RWPE2 (cell line): ENCODE measurements around the gene ABCA13.

ENCODE experiments used
- ATAC-seq: fragments of 200-7000 bp; cut with Tn5 transposase; 3 replicates; pipeline ENCODE4 v1.9.1; 2021; ENCODE audit warnings: low read depth
- DNase-seq: peaks from one replicate; pipeline ENCODE4 v3.0.0-alpha.2; 2020; ENCODE audit warnings: low spot score
- H3K27ac ChIP-seq: fragments of 450-650 bp; 2 replicates; pipeline ENCODE4 v1.5.1; 2017; ENCODE audit warnings: mild to moderate bottlenecking; ENCODE audit not compliant: poor library complexity, severe bottlenecking
- H3K27me3 ChIP-seq: fragments of 250-450 bp; sonication (Bioruptor Pico); 2 replicates; pipeline ENCODE4 v1.5.1; 2021; ENCODE audit warnings: mild to moderate bottlenecking, moderate library complexity; ENCODE audit not compliant: insufficient read depth, poor library complexity, severe bottlenecking
- H3K36me3 ChIP-seq: fragments of 250-450 bp; sonication (Bioruptor Pico); 2 replicates; pipeline ENCODE4 v1.5.1; 2020; ENCODE audit warnings: low read depth, mild to moderate bottlenecking, moderate library complexity
- H3K4me1 ChIP-seq: fragments of 250-450 bp; sonication (Bioruptor Pico); 2 replicates; pipeline ENCODE4 v1.5.1; 2021; ENCODE audit warnings: mild to moderate bottlenecking, moderate library complexity; ENCODE audit not compliant: insufficient read depth, poor library complexity, severe bottlenecking
- H3K4me3 ChIP-seq: fragments of 250-450 bp; sonication (Bioruptor Pico); 2 replicates; pipeline ENCODE4 v1.5.1; 2021; ENCODE audit warnings: mild to moderate bottlenecking, moderate library complexity; ENCODE audit not compliant: severe bottlenecking
- H3K9me3 ChIP-seq: fragments of 250-450 bp; sonication (Bioruptor Pico); 2 replicates; pipeline ENCODE4 v1.5.1; 2021; ENCODE audit warnings: mild to moderate bottlenecking, moderate library complexity; ENCODE audit not compliant: severe bottlenecking
- TF ChIP-seq, protein P1 (sequence below): fragments of 450-650 bp; IDR thresholded peaks from one replicate; pipeline ENCODE4 v1.5.1; 2017; ENCODE audit warnings: mild to moderate bottlenecking, moderate library complexity; ENCODE audit not compliant: poor library complexity, severe bottlenecking

The ABCA13 gene

DNA sequence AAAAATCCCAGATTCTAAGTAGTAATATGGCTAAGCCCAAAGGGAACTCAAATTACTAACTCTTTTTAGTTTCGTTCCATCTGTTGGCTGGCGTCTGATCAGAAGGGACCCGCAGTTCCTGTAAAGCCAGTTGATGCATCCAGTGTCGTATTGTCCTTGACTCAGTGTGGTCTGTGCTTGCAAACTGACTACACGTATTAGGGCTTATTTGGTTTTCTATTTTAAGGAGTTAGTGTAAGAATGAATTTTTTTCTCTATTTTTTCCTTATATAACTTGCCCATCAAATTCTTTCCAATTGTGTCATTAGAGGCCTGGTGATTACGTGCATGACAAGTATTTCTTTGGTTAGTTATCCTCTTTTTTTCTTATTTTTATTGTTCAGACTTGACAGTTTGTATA, 9.7 kb downstream of the ABCA13 start:
- Histone ChIP-seq H3K27me3 (no peaks in the 10 kb centered on the region), H3K27ac (no peak overlapping the region), H3K4me1 (peaks cover 4% of the 10 kb centered on the region), H3K36me3 (no peaks in the 10 kb centered on the region), H3K9me3 (no peaks in the 10 kb centered on the region), H3K4me3 (no peak overlapping the region)
- DNase-seq = no peak
- TF ChIP-seq, protein P1, sequence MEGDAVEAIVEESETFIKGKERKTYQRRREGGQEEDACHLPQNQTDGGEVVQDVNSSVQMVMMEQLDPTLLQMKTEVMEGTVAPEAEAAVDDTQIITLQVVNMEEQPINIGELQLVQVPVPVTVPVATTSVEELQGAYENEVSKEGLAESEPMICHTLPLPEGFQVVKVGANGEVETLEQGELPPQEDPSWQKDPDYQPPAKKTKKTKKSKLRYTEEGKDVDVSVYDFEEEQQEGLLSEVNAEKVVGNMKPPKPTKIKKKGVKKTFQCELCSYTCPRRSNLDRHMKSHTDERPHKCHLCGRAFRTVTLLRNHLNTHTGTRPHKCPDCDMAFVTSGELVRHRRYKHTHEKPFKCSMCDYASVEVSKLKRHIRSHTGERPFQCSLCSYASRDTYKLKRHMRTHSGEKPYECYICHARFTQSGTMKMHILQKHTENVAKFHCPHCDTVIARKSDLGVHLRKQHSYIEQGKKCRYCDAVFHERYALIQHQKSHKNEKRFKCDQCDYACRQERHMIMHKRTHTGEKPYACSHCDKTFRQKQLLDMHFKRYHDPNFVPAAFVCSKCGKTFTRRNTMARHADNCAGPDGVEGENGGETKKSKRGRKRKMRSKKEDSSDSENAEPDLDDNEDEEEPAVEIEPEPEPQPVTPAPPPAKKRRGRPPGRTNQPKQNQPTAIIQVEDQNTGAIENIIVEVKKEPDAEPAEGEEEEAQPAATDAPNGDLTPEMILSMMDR = no peak
- ATAC-seq = no peak

DNA sequence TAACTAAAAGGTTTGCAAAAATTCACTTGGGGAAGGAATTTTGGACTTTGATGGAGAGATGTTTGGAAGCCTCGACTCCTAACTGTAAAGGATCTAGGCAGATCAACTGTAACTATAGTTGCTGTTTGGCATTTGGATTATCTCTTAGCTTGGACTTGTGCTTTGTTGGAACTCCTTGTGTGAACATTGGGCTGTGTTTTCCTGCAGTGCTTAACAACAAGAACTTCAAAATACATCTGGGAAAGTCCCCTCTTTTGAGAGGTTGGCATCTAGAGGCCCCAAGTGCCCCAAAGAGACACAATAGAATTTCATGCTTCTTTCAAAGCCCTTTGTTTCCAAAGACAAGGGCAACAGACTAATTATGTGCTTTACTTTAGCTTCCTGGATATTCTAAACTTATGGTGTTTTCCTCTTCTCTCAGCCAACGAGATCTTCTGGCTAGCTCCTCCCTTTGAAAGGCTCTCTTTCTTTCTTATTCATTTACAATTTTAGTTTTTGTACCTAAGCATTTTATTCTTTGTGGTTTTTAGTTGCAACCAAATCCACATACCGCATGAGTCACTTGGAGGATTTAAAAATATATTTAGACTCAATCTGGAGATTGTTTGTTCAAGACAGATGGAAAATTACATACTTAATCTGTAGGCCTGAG, 11.6 kb downstream of the ABCA13 start:
- TF ChIP-seq, protein P1 = no peak
- Histone ChIP-seq H3K27ac (no peak overlapping the region), H3K27me3 (no peaks in the 10 kb centered on the region), H3K4me1 (peaks cover 4% of the 10 kb centered on the region), H3K4me3 (no peak overlapping the region), H3K9me3 (peaks cover 6% of the 10 kb centered on the region), H3K36me3 (no peaks in the 10 kb centered on the region)
- ATAC-seq = peak; percentile 54
- no peak for DNase-seq

DNA sequence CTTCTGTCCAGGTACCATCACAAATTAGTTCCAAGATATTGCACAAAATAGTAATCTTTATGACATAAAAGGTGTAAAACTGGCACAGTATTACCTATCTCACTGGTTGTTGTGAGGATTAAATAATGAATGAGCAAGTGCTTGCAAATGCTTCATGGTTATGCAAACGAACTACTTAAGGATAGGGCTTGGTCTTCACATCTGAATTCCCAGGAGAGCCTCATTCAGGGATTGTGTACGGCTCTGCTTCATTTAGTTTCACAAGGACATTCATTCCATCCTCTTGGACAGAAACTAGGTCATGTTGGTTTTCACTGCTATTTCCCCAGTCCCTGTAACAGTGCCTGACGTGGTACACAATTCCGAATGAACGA, 12.1 kb downstream of the ABCA13 start:
- DNase-seq (no peak), ATAC-seq (peak; percentile 44)
- TF ChIP-seq, protein P1 = no peak
- H3K36me3 ChIP-seq = no peaks in the 10 kb centered on the region
- peaks cover 6% of the 10 kb centered on the region for H3K9me3 ChIP-seq
- no peak overlapping the region for H3K4me3 ChIP-seq
- H3K27ac ChIP-seq = no peak overlapping the region
- H3K27me3 ChIP-seq = no peaks in the 10 kb centered on the region
- H3K4me1 ChIP-seq = peaks cover 4% of the 10 kb centered on the region

DNA sequence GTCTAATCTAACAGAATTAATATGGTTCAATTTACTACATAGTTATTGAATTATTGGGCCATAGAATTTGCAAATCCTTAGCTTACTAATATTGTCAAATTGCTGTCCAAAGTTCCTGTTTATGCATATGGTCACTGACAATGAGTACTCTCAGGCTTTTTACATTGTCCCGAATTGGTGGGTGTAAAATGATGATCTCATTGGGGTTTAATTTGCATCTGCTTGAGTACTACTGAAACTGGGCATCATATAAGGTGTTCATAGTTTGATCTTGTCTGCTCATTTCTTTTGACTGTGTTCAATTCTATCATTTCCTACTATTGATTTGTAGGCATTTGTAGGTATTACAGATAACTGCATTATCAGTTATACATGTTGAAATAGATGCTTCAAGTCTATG, 12.7 kb downstream of the ABCA13 start:
- ATAC-seq = no peak
- Histone ChIP-seq H3K9me3 (peaks cover 6% of the 10 kb centered on the region), H3K4me1 (peaks cover 4% of the 10 kb centered on the region), H3K36me3 (no peaks in the 10 kb centered on the region), H3K27ac (no peak overlapping the region), H3K4me3 (no peak overlapping the region), H3K27me3 (no peaks in the 10 kb centered on the region)
- no peak for DNase-seq
- TF ChIP-seq, protein P1 = no peak

DNA sequence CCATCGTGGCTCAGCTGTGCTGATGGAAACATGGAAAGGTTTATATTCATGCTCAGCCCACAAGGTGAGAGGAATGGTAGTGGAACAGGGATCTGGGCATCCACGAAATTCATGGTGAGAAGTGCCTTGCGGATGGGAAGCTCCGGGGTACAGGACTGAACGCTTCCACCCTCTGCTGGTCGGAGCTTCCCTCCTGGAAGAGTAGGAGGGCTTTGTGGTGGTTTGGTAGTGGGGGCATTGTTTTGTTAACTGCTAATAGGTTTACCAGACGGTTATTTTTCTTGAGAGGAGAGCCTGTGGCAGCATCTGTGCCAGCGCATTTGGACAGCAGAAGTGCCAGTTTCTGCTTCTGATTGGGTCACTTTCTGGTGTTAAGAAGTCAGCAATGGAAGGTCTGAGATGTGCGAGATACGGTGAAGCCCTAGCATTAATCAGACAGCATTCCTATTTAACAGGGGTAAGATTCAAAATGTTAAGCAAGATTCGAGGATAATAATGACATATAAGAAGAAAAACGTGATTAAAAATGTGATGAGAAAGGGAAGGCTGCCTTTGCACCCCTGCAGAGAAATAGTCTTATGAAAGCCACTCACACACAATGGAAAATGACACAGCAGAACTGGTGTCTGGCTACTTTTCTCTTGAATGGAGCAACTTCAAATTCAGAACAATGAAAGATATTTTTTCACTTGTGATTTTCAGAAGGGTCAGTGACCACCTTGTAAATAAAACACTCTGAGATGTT, 17.7 kb downstream of the ABCA13 start:
- no peaks in the 10 kb centered on the region for H3K27me3 ChIP-seq
- ATAC-seq (no peak), DNase-seq (no peak)
- peaks cover 6% of the 10 kb centered on the region for H3K9me3 ChIP-seq
- no peaks in the 10 kb centered on the region for H3K4me1 ChIP-seq
- TF ChIP-seq, protein P1 = no peak
- H3K27ac ChIP-seq = no peak overlapping the region
- no peak overlapping the region for H3K4me3 ChIP-seq
- H3K36me3 ChIP-seq = 0 out of 2 replicates have a peak, but pooled peaks cover 4% of the 10 kb centered on the region
